Spleen (tissue), 7 donors: ENCODE measurements around the gene ACY1.

Experiments
- POLR2A ChIP-seq, 3 donors: fragments of 450-650 bp; IDR thresholded peaks; one replicate each; pipeline ENCODE4 v1.5.1; 2017; ENCODE audit warnings: antibody characterized with exemption in 3 of 3, mild to moderate bottlenecking in 1 of 3
- TF ChIP-seq, protein P1 (sequence below), 11 experiments: fragments of 200-600 bp in 7 of 11; fragments of 450-650 bp in 4 of 11; sonication (generic) in 4 of 11; IDR thresholded peaks in 8 of 11; conservative IDR thresholded peaks in 3 of 11; 1 replicate in 7 of 11; 2 replicates in 4 of 11; pipeline versions ENCODE4 v1.4.0 to v1.8.0; 2016 to 2021; ENCODE audit warnings: antibody characterized with exemption in 11 of 11, inconsistent platforms in 4 of 11, mild to moderate bottlenecking in 1 of 11
- donor health status: DM: no; HTN: no; CAD: no; lungs with moderate emphysema.
- donor health status: DM: no; HTN: no; CAD: no.
- donor health status: DM: no; HTN: no; CAD: no.

DNA sequence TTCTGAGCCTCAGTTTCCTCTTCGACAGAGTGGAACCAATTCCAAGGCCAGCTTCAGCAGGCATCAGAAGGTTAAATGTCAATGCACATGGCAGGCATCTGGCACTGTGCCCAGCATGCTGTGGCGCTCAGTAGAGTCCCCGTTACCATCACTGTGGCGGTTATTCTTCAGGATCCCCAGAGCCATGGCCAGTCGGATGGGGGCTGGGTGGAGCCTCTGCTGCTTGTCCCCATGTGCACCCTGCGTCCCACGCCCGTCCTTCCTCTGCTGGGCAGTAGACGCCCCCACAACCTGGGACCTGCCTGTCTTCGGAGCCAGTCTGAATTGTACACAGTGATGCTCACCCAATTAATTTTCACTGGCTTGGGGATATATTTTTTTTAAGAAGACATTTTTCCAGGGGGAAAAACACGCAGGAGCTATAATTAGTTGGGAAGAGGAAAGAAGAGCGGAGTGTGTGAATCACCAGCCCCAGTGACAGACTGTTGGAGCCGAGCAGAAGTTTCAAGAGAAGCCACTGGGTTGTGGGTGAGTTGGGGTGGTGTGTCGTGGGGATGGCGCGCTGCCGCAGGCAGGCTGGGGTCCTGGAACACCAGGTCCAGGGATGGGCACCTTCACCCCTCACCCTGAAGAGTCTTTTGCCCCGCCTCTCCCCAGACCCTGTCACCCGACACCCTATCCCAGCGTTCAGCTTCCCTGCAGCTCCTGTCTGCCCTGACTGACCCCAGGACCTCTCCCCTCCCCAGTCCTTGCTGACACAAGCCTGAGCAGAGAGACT, 39.2 kb downstream of the ACY1 start:
- TF ChIP-seq, protein P1, sequence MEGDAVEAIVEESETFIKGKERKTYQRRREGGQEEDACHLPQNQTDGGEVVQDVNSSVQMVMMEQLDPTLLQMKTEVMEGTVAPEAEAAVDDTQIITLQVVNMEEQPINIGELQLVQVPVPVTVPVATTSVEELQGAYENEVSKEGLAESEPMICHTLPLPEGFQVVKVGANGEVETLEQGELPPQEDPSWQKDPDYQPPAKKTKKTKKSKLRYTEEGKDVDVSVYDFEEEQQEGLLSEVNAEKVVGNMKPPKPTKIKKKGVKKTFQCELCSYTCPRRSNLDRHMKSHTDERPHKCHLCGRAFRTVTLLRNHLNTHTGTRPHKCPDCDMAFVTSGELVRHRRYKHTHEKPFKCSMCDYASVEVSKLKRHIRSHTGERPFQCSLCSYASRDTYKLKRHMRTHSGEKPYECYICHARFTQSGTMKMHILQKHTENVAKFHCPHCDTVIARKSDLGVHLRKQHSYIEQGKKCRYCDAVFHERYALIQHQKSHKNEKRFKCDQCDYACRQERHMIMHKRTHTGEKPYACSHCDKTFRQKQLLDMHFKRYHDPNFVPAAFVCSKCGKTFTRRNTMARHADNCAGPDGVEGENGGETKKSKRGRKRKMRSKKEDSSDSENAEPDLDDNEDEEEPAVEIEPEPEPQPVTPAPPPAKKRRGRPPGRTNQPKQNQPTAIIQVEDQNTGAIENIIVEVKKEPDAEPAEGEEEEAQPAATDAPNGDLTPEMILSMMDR (IDR thresholded peaks at IDR 0.05 in 8 of 11, conservative IDR thresholded peaks at IDR 0.05 in 3 of 11) = no peak
- TF ChIP-seq POLR2A (IDR thresholded peaks at IDR 0.05) = no peak
